ENCODE measurements around the gene HDAC9.

Gene HDAC9

DNA sequence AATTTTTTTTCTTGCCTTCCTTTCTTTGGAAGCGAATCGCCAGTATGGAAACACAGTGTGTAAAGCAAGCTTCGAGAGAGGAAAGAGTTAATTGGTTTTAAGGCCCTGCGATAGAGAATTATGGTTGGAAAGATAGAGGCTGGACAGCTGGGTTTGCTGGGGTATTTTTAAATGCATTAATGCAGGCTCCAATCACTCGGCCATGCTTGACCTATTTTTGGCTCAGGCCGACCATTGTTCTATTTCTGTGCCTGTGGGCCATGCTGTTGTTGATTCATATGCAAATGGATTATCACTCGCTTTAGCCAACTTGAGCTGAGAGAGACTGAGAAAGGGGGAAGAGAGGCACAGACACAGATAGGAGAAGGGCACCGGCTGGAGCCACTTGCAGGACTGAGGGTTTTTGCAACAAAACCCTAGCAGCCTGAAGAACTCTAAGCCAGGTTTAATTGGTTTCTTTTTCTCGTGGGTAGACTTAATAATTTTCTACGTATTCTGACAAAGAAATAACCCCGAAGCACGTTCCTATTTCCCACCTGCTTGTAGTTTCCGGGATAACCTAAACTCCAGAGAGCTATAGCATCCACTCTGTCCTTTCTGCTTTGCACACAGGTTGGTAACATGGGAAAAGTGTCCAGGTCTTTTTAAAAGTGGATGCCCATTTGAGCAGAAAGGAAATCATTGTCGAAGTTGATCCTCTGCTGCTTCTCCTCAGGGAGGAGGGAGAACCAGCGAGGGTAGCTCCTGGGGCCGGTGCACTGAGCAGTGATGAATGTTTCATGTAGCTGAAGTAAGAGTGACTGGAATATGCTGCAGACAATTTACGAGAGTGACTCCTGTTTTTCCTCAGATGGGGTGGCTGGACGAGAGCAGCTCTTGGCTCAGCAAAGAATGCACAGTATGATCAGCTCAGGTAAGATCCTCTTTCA lies at the start of gene HDAC9:
Gene HDAC9 (plus strand): TSS at position 338 of the 929 bp plus-strand sequence. CDS start 554 bp downstream, at position 892.
- peak; percentile 75 for DNase-seq

GRCh38 chr7:18445916-18446520 lies 49.5 kb upstream of the HDAC9 start:
- no peak for DNase-seq

GRCh38 chr7:18450019-18450418 lies 45.5 kb upstream of the HDAC9 start:
- no peak for DNase-seq

GRCh38 chr7:18455606-18456005 lies 39.9 kb upstream of the HDAC9 start:
- no peak for DNase-seq

GRCh38 chr7:18457832-18458231 lies 37.7 kb upstream of the HDAC9 start:
- no peak for DNase-seq

DNA sequence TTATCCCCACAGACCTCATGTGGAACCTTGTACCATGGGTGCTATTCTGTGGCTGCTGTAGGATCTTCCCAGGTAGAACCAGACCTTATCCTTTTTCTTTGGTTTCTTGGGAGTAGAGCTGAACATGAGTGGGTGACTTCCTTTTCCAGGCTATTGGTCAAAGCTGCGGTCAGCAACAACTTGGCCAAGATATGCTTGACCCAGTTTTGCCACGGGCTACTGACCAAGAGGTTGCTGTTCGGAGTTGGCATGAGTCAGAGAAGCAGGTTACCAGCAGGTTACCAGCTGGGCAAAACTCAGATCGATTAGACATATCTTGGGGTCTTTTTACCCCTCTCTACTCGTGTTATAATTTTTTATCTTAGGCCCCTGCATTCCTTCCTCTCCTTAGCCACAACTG lies 36.7 kb upstream of the HDAC9 start:
- DNase-seq, result no peak

- DNase-seq, result no peak
These were observed 35.9 kb upstream of the HDAC9 start for GRCh38 chr7:18459484-18460245.

GRCh38 chr7:18461785-18462467 lies 33.6 kb upstream of the HDAC9 start:
- no peak for DNase-seq

GRCh38 chr7:18464830-18465229 lies 30.7 kb upstream of the HDAC9 start:
- DNase-seq, result no peak

- no peak for DNase-seq
These were observed 28.5 kb upstream of the HDAC9 start for GRCh38 chr7:18467011-18467410.

DNA sequence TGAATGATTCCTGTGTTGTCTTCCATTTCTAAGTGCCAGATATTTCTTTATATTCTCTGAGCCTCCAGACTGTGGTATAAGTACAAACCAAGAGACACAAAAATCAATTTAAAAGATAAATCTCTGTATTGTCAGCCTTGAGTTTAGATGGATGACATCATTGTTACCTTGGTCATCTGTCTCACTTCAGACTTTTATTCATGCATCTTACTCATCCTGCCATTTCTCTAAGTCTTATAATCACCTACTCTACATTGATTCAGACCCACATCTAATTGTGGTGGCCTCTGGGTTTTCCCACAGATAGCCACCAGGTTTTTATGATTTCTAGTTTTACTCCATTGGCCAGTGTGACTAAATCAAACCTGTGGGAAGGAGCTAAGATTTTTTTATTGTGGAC lies 26.8 kb upstream of the HDAC9 start:
- DNase-seq, result no peak

DNA sequence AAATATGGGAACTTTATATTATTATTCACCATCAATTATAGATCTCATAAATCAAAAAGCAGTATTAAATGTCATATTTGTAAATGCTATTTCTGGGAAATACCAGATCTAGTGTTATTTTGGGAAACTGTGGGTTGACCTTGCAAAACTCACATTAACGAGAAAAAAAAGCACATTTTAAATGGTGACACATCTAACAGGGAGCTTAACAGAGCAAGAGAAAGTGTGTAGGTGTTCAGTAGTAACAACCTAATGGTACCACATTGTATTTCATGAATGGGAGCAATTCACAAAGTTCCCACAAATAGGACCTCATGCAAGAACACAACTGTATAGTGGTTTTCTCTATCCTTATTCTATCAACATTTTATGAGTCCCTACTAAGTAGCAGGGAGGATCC lies 26.2 kb upstream of the HDAC9 start:
- no peak for DNase-seq

DNA sequence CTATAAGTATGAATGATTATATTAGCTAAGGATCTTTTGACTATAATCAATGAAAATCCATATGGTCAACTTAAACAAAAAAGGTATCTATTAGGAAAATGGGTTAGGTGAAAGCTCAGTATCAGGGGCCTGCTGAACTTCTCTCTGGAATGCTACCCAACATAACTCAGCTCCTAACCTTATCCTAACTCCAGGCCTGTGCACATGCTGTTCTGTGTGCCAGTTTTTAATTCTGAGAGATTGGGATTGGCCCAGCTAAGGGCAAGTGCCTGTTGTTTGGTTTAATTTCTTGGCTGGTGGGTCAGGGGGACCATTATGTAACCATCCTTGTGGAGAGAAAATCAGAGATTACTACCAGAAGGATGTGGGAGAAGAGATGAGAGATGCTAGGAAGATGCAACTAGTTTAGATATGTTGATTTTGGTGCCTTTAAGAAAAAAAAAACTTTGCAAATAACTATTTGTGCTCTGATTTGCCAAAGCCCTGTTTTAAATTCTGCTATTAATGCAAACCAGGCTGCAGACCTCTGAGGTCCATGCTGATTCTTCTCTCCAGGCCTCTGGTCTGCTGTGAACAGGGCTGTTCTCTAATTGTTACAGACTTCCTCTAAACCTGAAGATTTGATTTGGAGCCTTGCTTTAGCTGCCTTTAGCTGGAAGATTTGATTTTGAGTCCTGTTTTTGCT lies 23.9 kb upstream of the HDAC9 start:
- DNase-seq, result no peak

- DNase-seq, result no peak
These were observed 23.4 kb upstream of the HDAC9 start for GRCh38 chr7:18472161-18472483.

GRCh38 chr7:18473119-18473518 lies 22.4 kb upstream of the HDAC9 start:
- DNase-seq, result no peak

DNA sequence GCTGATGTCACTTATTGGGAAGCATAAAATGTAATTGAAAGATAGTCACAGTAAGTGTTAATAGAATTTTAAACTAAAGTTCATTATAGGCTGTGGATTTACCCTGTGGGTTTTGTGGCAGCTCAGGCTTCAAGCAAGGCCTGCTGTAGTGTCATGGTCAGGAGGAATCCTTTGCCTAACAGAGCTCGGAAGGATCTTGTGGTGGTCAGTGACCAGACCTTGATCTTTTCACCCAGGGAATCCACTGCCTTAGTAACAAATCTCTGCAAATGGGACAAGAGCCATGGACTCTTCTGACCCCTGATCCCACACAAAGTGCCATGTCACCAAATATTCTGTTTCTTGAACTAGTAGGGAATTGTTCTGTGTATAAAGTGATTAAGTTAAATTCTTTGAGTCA lies 20.6 kb upstream of the HDAC9 start:
- DNase-seq, result no peak

DNA sequence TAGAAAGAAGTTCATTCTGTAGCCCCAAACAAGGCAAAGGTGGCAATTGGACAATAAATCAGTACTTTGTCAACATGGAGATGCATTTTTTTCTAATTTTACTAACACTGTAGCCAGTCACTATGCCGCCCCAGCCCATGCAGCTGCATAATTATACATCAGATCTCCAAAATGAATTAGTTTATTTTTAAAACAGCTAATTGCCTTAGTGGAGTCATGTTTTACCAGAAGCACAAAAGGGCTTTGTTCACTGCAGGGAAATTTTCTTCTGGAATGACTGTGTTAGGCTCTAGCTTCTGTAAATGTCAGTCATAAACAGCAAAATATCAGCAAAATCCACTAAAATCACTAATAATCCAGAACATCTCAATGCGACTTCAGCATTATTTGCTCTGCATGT lies 20.1 kb upstream of the HDAC9 start:
- no peak for DNase-seq

- DNase-seq, result no peak
These were observed 13.8 kb upstream of the HDAC9 start for GRCh38 chr7:18481776-18482175.

GRCh38 chr7:18488049-18488448 lies 7.5 kb upstream of the HDAC9 start:
- DNase-seq, result no peak

- DNase-seq, result no peak
These were observed 5.9 kb upstream of the HDAC9 start for GRCh38 chr7:18489624-18490023.

- DNase-seq, result no peak
These were observed 3.7 kb upstream of the HDAC9 start for GRCh38 chr7:18491871-18492270.

GRCh38 chr7:18494406-18494805 lies 1.1 kb upstream of the HDAC9 start:
- no peak for DNase-seq
